H1 (cell line): ENCODE results near the gene CCDC178. TPM values are rescaled to one million over a fixed set of nuclear protein-coding genes. Genes with fewer than 3 reads are reported as not detected.

Experiments used
- CTCF ChIA-PET: fragments of 300-600 bp; sonication (Branson Sonifier 250); formaldehyde crosslinking; loops from one replicate; lab custom pipeline; 2021; ENCODE audit not compliant: partially characterized antibody; lab: Charles Lee
- POLR2A ChIA-PET: fragments of 300-600 bp; sonication (Branson Sonifier 250); formaldehyde crosslinking; loops from one replicate; lab custom pipeline; 2021; ENCODE audit warnings: inconsistent platforms; ENCODE audit not compliant: partially characterized antibody; lab: Charles Lee
- DNase-seq, 2 experiments: peaks; one replicate each; pipeline versions ENCODE4 v3.0.0 to v3.0.0-alpha.2; 2010 to 2022; ENCODE audit warnings: low spot score in 2 of 2, low read depth in 1 of 2, mixed read lengths in 1 of 2
- FAIRE-seq: peaks from 2 replicates; lab custom pipeline; 2011; peaks lifted over from hg19 to GRCh38; lab: Jason Lieb, UNC
- H2AFZ ChIP-seq: 2 replicates; pipeline ENCODE4 v1.8.1; 2012; ENCODE audit warnings: low read length, inconsistent platforms
- H2AK5ac ChIP-seq: 2 replicates; pipeline ENCODE4 v1.6.1; 2013; ENCODE audit warnings: low read depth, low read length
- H2BK120ac ChIP-seq: replicated peaks from 2 replicates; pipeline ENCODE3; 2013; ENCODE audit warnings: low read depth, low read length, inconsistent platforms
- H2BK12ac ChIP-seq: 2 replicates; pipeline ENCODE4 v1.6.1; 2013; ENCODE audit warnings: low read depth, low read length
- H2BK15ac ChIP-seq: 2 replicates; pipeline ENCODE4 v1.6.1; 2013; ENCODE audit warnings: low read length
- H2BK20ac ChIP-seq: 2 replicates; pipeline ENCODE4 v1.6.1; 2013; ENCODE audit warnings: low read length
- H2BK5ac ChIP-seq: 2 replicates; pipeline ENCODE4 v1.6.1; 2013; ENCODE audit warnings: low read depth, low read length
- H3K14ac ChIP-seq: 2 replicates; pipeline ENCODE4 v1.6.1; 2013; ENCODE audit warnings: inconsistent platforms; ENCODE audit not compliant: insufficient read length
- H3K18ac ChIP-seq: 2 replicates; pipeline ENCODE4 v1.6.1; 2013; ENCODE audit warnings: low read length; ENCODE audit errors: extremely low read depth
- H3K23ac ChIP-seq: 2 replicates; pipeline ENCODE4 v1.6.1; 2013; ENCODE audit warnings: inconsistent platforms; ENCODE audit not compliant: insufficient read length
- H3K23me2 ChIP-seq: 2 replicates; pipeline ENCODE4 v1.6.1; 2013; ENCODE audit warnings: low read depth, low read length
- H3K27ac ChIP-seq: 2 replicates; pipeline ENCODE4 v1.6.1; 2011; ENCODE audit warnings: low read depth, low read length, inconsistent platforms
- H3K27me3 ChIP-seq, 4 experiments: replicated peaks in 1 of 4; 1 replicate in 1 of 4; 2 replicates in 3 of 4; pipeline versions ENCODE4 v1.6.1 to v1.8.1; 2011 to 2013; ENCODE audit warnings: low read length in 3 of 4, mild to moderate bottlenecking in 3 of 4, inconsistent platforms in 2 of 4, mixed read lengths in 2 of 4, moderate library complexity in 1 of 4; ENCODE audit not compliant: control insufficient read depth in 3 of 4, insufficient read depth in 3 of 4; ENCODE audit errors: extremely low read depth in 1 of 4
- H3K36me3 ChIP-seq, 4 experiments: 2 replicates each; pipeline versions ENCODE4 v1.6.1 to v1.8.1; 2011 to 2013; ENCODE audit warnings: mild to moderate bottlenecking in 4 of 4, low read length in 3 of 4, moderate library complexity in 2 of 4, control low read depth in 1 of 4, inconsistent platforms in 1 of 4; ENCODE audit not compliant: insufficient read depth in 4 of 4, control insufficient read depth in 2 of 4
- H3K4ac ChIP-seq: replicated peaks from 2 replicates; pipeline ENCODE3; 2013; ENCODE audit warnings: low read length, low read depth, mixed read lengths, inconsistent platforms; ENCODE audit not compliant: insufficient read length
- H3K4me1 ChIP-seq, 4 experiments: replicated peaks in 1 of 4; 1 replicate in 1 of 4; 2 replicates in 3 of 4; pipeline versions ENCODE4 v1.6.1 to v1.8.1; 2011 to 2013; ENCODE audit warnings: low read length in 3 of 4, inconsistent platforms in 2 of 4, mixed read lengths in 1 of 4; ENCODE audit not compliant: insufficient read depth in 4 of 4, control insufficient read depth in 3 of 4
- H3K4me2 ChIP-seq, 2 experiments: 2 replicates each; pipeline versions ENCODE4 v1.6.1 to v1.8.1; 2011 to 2013; ENCODE audit warnings: low read depth in 2 of 2, low read length in 2 of 2, control low read depth in 1 of 2, inconsistent platforms in 1 of 2, mild to moderate bottlenecking in 1 of 2; ENCODE audit not compliant: insufficient read depth in 1 of 2
- H3K4me3 ChIP-seq, 4 experiments: fragments of 200-600, 300-600 bp in 1 of 4; sonication (generic), shearing (Covaris generic), sonication (Bioruptor Twin) in 1 of 4; 2 replicates each; pipeline versions ENCODE4 v1.5.1 to v1.8.1; 2011 to 2016; ENCODE audit warnings: low read length in 4 of 4, low read depth in 3 of 4, control low read depth in 2 of 4, inconsistent platforms in 2 of 4, mild to moderate bottlenecking in 2 of 4, mixed read lengths in 1 of 4, moderate library complexity in 1 of 4; ENCODE audit not compliant: insufficient read depth in 2 of 4; ENCODE audit errors: extremely low read depth in 1 of 4
- H3K56ac ChIP-seq: replicated peaks from 2 replicates; pipeline ENCODE3; 2013; ENCODE audit warnings: low read depth, mild to moderate bottlenecking, mixed read lengths, low read length, inconsistent platforms; ENCODE audit not compliant: insufficient read length
- H3K79me1 ChIP-seq: 2 replicates; pipeline ENCODE4 v1.6.1; 2013; ENCODE audit warnings: low read depth, low read length, control low read depth
- H3K79me2 ChIP-seq, 2 experiments: 2 replicates each; pipeline versions ENCODE4 v1.6.1 to v1.8.1; 2012 to 2013; ENCODE audit warnings: low read length in 2 of 2, mild to moderate bottlenecking in 2 of 2, inconsistent platforms in 1 of 2; ENCODE audit not compliant: insufficient read depth in 2 of 2, control insufficient read depth in 1 of 2
- H3K9ac ChIP-seq, 4 experiments: replicated peaks in 1 of 4; 1 replicate in 1 of 4; 2 replicates in 3 of 4; pipeline versions ENCODE4 v1.6.1 to v1.8.1; 2011 to 2013; ENCODE audit warnings: low read depth in 3 of 4, low read length in 3 of 4, control low read depth in 2 of 4, mild to moderate bottlenecking in 2 of 4, moderate library complexity in 2 of 4, inconsistent platforms in 1 of 4; ENCODE audit errors: extremely low read depth in 1 of 4
- H3K9me3 ChIP-seq, 2 experiments: 2 replicates each; pipeline versions ENCODE4 v1.6.1 to v1.8.1; 2012 to 2013; ENCODE audit warnings: mild to moderate bottlenecking in 2 of 2, moderate library complexity in 2 of 2, control low read depth in 1 of 2, inconsistent platforms in 1 of 2, low read depth in 1 of 2, low read length in 1 of 2, mixed read lengths in 1 of 2; ENCODE audit not compliant: insufficient read depth in 2 of 2
- H4K20me1 ChIP-seq, 2 experiments: replicated peaks in 1 of 2; 2 replicates each; pipeline versions ENCODE3 to v1.8.1; 2011 to 2013; ENCODE audit warnings: inconsistent platforms in 2 of 2, low read length in 2 of 2, mild to moderate bottlenecking in 1 of 2; ENCODE audit not compliant: insufficient read depth in 2 of 2, control insufficient read depth in 1 of 2
- H4K5ac ChIP-seq: 2 replicates; pipeline ENCODE4 v1.6.1; 2013; ENCODE audit warnings: low read length, low read depth, mixed read lengths, inconsistent platforms; ENCODE audit not compliant: insufficient read length
- H4K8ac ChIP-seq: 2 replicates; pipeline ENCODE4 v1.8.0; 2013; ENCODE audit warnings: mild to moderate bottlenecking, moderate library complexity, low read length, inconsistent platforms; ENCODE audit not compliant: insufficient read depth; ENCODE audit errors: extremely low read depth
- H4K91ac ChIP-seq: replicated peaks from 2 replicates; pipeline ENCODE3; 2013; ENCODE audit warnings: low read length, mixed read lengths, inconsistent platforms; ENCODE audit not compliant: insufficient read length
- BACH1 ChIP-seq: IDR thresholded peaks from 2 replicates; pipeline ENCODE4 v1.6.1; 2012; ENCODE audit warnings: low read length, improper control_type of control experiment
- CTCF ChIP-seq, 3 experiments: IDR thresholded peaks; 1 replicate in 2 of 3; 2 replicates in 1 of 3; pipeline versions ENCODE4 v1.5.1 to v1.6.1; 2011; ENCODE audit warnings: low read length in 3 of 3, mild to moderate bottlenecking in 3 of 3, inconsistent platforms in 2 of 3, low read depth in 1 of 3, moderate library complexity in 1 of 3; ENCODE audit not compliant: insufficient read depth in 1 of 3; ENCODE audit errors: control extremely low read depth in 1 of 3
- whole genome bisulfite sequencing, 2 experiments: shearing (Covaris generic) in 1 of 2; methylation state at CpG; one replicate each; pipeline versions ENCODE4 v1.1.6 to v1.1.7; 2013 to 2015; ENCODE audit warnings: low lambda C conversion rate in 2 of 2, mixed read lengths in 2 of 2, inconsistent platforms in 1 of 2, low coverage in 1 of 2, missing lambda C conversion rate in 1 of 2; ENCODE audit not compliant: insufficient replicate concordance in 2 of 2, insufficient coverage in 1 of 2, insufficient read length in 1 of 2; ENCODE audit errors: extremely low coverage in 1 of 2, missing lambda C conversion rate in 1 of 2; 5-methylcytosine and 5-hydroxymethylcytosine counted together
- polyA plus RNA-seq, 7 experiments: library from polyadenylated mRNA; depleted of rRNA in 3 of 7; stranded (reverse) in 5 of 7; unstranded in 2 of 7; fragments of >200 nt in 5 of 7; fragments of 200-250 nt in 2 of 7; gene quantifications; 1 replicate in 5 of 7; 2 replicates in 1 of 7; 4 replicates in 1 of 7; pipeline versions ENCODE4 v1.2.1 to v1.2.3, GENCODE V29; 2011 to 2013; ENCODE audit warnings: missing spikeins in 2 of 7, mixed read lengths in 2 of 7
- total RNA-seq: library from RNA; stranded (reverse); fragmentation: NEBNext Ultra II Directional; extraction: Animal tissue kit (Norgen Biotek cat#: 25700); gene quantifications from 2 replicates; pipeline ENCODE4 v1.2.1, GENCODE V29; 2021

CCDC178 gene
- total and polyA plus RNA-seq, 2 of the 8 experiments (the other 6 are each of a cell fraction or from before 2014, with no cell fraction given): not detected

GRCh38 chr18:33282709-33283333, 157.7 kb downstream of the CCDC178 start:
- Histone ChIP-seq H4K91ac (no peak overlapping the region), H3K79me2 (no peaks in the 10 kb centered on the region), H3K4me1 (no peaks in the 10 kb centered on the region), H2AK5ac (no peak overlapping the region), H3K36me3 (no peaks in the 10 kb centered on the region), H2BK120ac (no peak overlapping the region), H3K79me1 (no peaks in the 10 kb centered on the region), H2BK15ac (no peak overlapping the region), H3K4me2 (no peak overlapping the region), H4K8ac (no peak overlapping the region), H3K9me3 (no peaks in the 10 kb centered on the region), H3K27me3 (no peaks in the 10 kb centered on the region), H3K4ac (no peak overlapping the region), H3K23me2 (no peaks in the 10 kb centered on the region), H3K27ac (no peak overlapping the region), H2AFZ (no peak overlapping the region), H4K5ac (no peak overlapping the region), H3K4me3 (no peak overlapping the region), H2BK5ac (no peak overlapping the region), H3K18ac (no peak overlapping the region), H2BK12ac (no peak overlapping the region), H3K56ac (no peak overlapping the region), H3K9ac (no peak overlapping the region), H3K23ac (no peak overlapping the region), H2BK20ac (no peak overlapping the region), H4K20me1 (no peaks in the 10 kb centered on the region), H3K14ac (no peak overlapping the region)
- ChIA-PET CTCF (interaction anchor here (0.5 to 2.3 kb wide), 6 partner anchors 11 to 413 kb away, joined by 3 to 9 read pairs (median 3); no protein-coding TSS in a partner anchor), POLR2A (no interaction called here)
- 93% methylated on average over 5 of the region's 6 CpGs; no CpG with 5 or more reads in 1 of the 2 experiments for WGBS, 2 experiments
- FAIRE-seq (no peak), DNase-seq (no peak)
- TF ChIP-seq BACH1: no peak
- TF ChIP-seq CTCF (IDR thresholded peaks at IDR 0.05; ENCODE audit: control extremely low read depth in 1 of 3, insufficient read depth in 1 of 3, low read depth in 1 of 3, low read length in 3 of 3): peak in 1 of 3 experiments; percentile 3; a peak in 1 of 4 replicates
